Measurements from ENCODE around the gene SDS.

Gene SDS

GRCh38 chr12:113345318-113345717, 58.4 kb downstream of the SDS start:
- DNase-seq = no peak
